Right lobe of liver (tissue), 4 donors: ENCODE measurements around the gene MGRN1.

Experiments used
- POLR2A ChIP-seq: fragments of 450-650 bp; IDR thresholded peaks from one replicate; pipeline ENCODE4 v1.6.1; 2017; ENCODE audit warnings: antibody characterized with exemption, mild to moderate bottlenecking
- TF ChIP-seq, protein P1 (sequence below), 4 donors: fragments of 200-600 bp in 3 of 4; fragments of 450-650 bp in 1 of 4; IDR thresholded peaks; one replicate each; pipeline versions ENCODE4 v1.5.1 to v1.8.0; 2016 to 2022; ENCODE audit warnings: antibody characterized with exemption in 4 of 4, mild to moderate bottlenecking in 2 of 4
- donor health status: DM: no; HTN: no; CAD: no.
- donor health status: DM: no; HTN: no; CAD: no.
- donor health status: DM: no; HTN: yes; CAD: no.

DNA sequence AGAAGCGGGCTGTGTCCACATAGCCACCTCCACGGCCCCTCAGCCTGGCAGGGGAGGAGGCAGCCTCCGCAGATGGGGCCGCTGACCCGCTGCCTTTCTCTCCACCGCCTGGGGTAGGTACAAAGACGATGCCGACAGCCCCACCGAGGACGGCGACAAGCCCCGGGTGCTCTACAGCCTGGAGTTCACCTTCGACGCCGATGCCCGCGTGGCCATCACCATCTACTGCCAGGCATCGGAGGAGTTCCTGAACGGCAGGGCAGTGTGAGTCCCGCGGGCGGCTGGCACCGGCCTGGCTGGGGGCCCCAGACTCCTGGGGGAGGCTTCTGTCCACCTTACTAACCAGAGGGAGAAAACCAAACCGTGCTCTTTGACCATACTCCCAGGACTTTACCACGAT lies 27.9 kb downstream of the MGRN1 start:
- no peak for TF ChIP-seq POLR2A
- TF ChIP-seq, protein P1, sequence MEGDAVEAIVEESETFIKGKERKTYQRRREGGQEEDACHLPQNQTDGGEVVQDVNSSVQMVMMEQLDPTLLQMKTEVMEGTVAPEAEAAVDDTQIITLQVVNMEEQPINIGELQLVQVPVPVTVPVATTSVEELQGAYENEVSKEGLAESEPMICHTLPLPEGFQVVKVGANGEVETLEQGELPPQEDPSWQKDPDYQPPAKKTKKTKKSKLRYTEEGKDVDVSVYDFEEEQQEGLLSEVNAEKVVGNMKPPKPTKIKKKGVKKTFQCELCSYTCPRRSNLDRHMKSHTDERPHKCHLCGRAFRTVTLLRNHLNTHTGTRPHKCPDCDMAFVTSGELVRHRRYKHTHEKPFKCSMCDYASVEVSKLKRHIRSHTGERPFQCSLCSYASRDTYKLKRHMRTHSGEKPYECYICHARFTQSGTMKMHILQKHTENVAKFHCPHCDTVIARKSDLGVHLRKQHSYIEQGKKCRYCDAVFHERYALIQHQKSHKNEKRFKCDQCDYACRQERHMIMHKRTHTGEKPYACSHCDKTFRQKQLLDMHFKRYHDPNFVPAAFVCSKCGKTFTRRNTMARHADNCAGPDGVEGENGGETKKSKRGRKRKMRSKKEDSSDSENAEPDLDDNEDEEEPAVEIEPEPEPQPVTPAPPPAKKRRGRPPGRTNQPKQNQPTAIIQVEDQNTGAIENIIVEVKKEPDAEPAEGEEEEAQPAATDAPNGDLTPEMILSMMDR (IDR thresholded peaks at IDR 0.05): no peak
